HEK293 (cell line): ENCODE data around the gene USP30.
"Not testable (repeated sequence)": the region's sequence is repeated elsewhere in the genome, so short reads cannot be mapped to it uniquely, and the experiment has no call there.

Experiments used
- CTCF ChIA-PET: fragments of 350-600 bp; formaldehyde crosslinking; extraction: SDS; loops from one replicate; lab custom pipeline; 2021; ENCODE audit warnings: antibody characterized with exemption; lab: Yijun Ruan, JAX
- POLR2A ChIA-PET: fragments of 300-600 bp; formaldehyde crosslinking; extraction: SDS; loops from one replicate; lab custom pipeline; 2020; ENCODE audit warnings: antibody characterized with exemption, inconsistent platforms; lab: Yijun Ruan, JAX
- H3K27ac ChIP-seq: fragments of 200-500 bp; sonication (Bioruptor generic); 2 replicates; pipeline ENCODE4 v1.5.1; 2014; ENCODE audit warnings: low read depth, low read length, control low read depth, inconsistent platforms; ENCODE audit errors: extremely low read depth
- H3K36me3 ChIP-seq, 2 experiments: fragments of 200-500 bp in 1 of 2; sonication (Bioruptor generic) in 1 of 2; 1 replicate in 1 of 2; 2 replicates in 1 of 2; pipeline ENCODE4 v1.5.1; 2014 to 2017; ENCODE audit warnings: inconsistent platforms in 2 of 2, low read length in 2 of 2; ENCODE audit not compliant: control insufficient read depth in 2 of 2, insufficient read depth in 1 of 2
- H3K4me1 ChIP-seq: fragments of 200-500 bp; sonication (Bioruptor generic); 2 replicates; pipeline ENCODE4 v1.5.1; 2014; ENCODE audit warnings: mild to moderate bottlenecking, low read length, inconsistent platforms; ENCODE audit not compliant: control insufficient read depth, insufficient read depth
- H3K4me3 ChIP-seq: 2 replicates; pipeline ENCODE4 v1.5.1; 2011; ENCODE audit warnings: low read depth, mild to moderate bottlenecking, control low read depth, low read length, moderate library complexity
- H3K9me3 ChIP-seq: fragments of 200-500 bp; sonication (Bioruptor generic); 2 replicates; pipeline ENCODE4 v1.5.1; 2014; ENCODE audit warnings: low read depth, low read length, inconsistent platforms; ENCODE audit not compliant: control insufficient read depth, insufficient read depth
- EGR2 ChIP-seq: fragments of 450-650 bp; formaldehyde crosslinking; IDR thresholded peaks from 2 replicates; pipeline ENCODE4 v1.5.1; 2016; ENCODE audit warnings: low read depth, missing biosample characterization, missing genetic modification characterization
- OVOL3 ChIP-seq: fragments of 450-650 bp; formaldehyde crosslinking; IDR thresholded peaks from 2 replicates; pipeline ENCODE4 v1.5.1; 2016; ENCODE audit warnings: missing biosample characterization, missing genetic modification characterization
- SP7 ChIP-seq: fragments of 450-650 bp; formaldehyde crosslinking; IDR thresholded peaks from 2 replicates; pipeline ENCODE4 v1.5.1; 2016; ENCODE audit warnings: missing biosample characterization, missing genetic modification characterization
- ZEB2 ChIP-seq: fragments of 450-650 bp; formaldehyde crosslinking; IDR thresholded peaks from 2 replicates; pipeline ENCODE4 v1.5.1; 2016; ENCODE audit warnings: missing biosample characterization, missing genetic modification characterization
- ZNF121 ChIP-seq: fragments of 450-650 bp; formaldehyde crosslinking; IDR thresholded peaks from 2 replicates; pipeline ENCODE4 v1.5.1; 2016; ENCODE audit warnings: missing biosample characterization, missing genetic modification characterization
- ZNF169 ChIP-seq: fragments of 450-650 bp; formaldehyde crosslinking; IDR thresholded peaks from 2 replicates; pipeline ENCODE4 v1.5.1; 2016; ENCODE audit warnings: missing biosample characterization, missing genetic modification characterization
- ZNF555 ChIP-seq: fragments of 450-650 bp; formaldehyde crosslinking; conservative IDR thresholded peaks from 2 replicates; pipeline ENCODE4 v1.5.1; 2017; ENCODE audit warnings: missing biosample characterization, mild to moderate bottlenecking, missing genetic modification characterization, inconsistent platforms
- ZNF626 ChIP-seq: fragments of 450-650 bp; sonication (Bioruptor Pico); formaldehyde crosslinking; IDR thresholded peaks from 2 replicates; pipeline ENCODE4 v1.5.1; 2018; ENCODE audit warnings: missing biosample characterization, missing genetic modification characterization, inconsistent platforms
- TF ChIP-seq, protein P1 (sequence below): fragments of 450-650 bp; formaldehyde crosslinking; IDR thresholded peaks from 2 replicates; pipeline ENCODE4 v1.5.1; 2017; ENCODE audit warnings: missing biosample characterization, missing genetic modification characterization
- TF ChIP-seq, protein P2 (sequence below): fragments of 450-650 bp; formaldehyde crosslinking; IDR thresholded peaks from 2 replicates; pipeline ENCODE4 v1.5.1; 2016; ENCODE audit warnings: missing biosample characterization, missing genetic modification characterization, borderline replicate concordance
- TF ChIP-seq, protein P3 (sequence below): fragments of 450-650 bp; formaldehyde crosslinking; IDR thresholded peaks from 2 replicates; pipeline ENCODE4 v1.5.1; 2016; ENCODE audit warnings: missing biosample characterization, missing genetic modification characterization

The USP30 gene

DNA sequence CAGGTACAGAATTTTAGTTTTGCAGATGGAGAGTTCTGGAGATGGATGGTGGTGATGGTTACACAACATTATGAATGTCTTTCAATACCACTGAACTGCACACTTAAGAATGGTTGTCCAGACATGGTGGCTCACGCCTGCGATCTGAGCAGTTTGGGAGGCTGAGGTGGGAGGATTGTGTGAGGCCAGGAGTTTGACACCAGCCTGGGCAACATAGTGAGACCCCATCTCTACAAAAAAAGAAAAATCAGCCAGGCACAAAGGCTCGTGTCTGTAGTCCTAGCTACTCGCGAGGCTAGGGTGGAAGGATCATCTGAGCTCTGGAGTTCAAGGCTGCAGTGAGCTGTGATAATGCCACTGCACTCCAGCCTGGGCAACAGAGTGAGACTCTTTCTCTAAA is 8.1 kb upstream of the USP30 start:
- POLR2A ChIA-PET = no interaction called here
- no peak overlapping the region for H3K27ac ChIP-seq
- TF ChIP-seq ZNF555 (no peak), SP7 (tag by site-specific recombination) (no peak), ZNF169 (no peak), OVOL3 (no peak), ZEB2 (tag by site-specific recombination) (no peak), ZNF121 (tag by site-specific recombination) (peak; percentile 68; the same call in 1 of the 2 replicates)
- TF ChIP-seq, protein P1, sequence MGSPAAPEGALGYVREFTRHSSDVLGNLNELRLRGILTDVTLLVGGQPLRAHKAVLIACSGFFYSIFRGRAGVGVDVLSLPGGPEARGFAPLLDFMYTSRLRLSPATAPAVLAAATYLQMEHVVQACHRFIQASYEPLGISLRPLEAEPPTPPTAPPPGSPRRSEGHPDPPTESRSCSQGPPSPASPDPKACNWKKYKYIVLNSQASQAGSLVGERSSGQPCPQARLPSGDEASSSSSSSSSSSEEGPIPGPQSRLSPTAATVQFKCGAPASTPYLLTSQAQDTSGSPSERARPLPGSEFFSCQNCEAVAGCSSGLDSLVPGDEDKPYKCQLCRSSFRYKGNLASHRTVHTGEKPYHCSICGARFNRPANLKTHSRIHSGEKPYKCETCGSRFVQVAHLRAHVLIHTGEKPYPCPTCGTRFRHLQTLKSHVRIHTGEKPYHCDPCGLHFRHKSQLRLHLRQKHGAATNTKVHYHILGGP = no peak
- H3K4me1 ChIP-seq = no peaks in the 10 kb centered on the region
- H3K36me3 ChIP-seq = no peaks in the 10 kb centered on the region
- CTCF ChIA-PET = interaction anchor here (0.7 kb wide), 1 partner anchor 69 kb away, joined by 3 read pairs; no protein-coding TSS in a partner anchor
- H3K4me3 ChIP-seq = no peak overlapping the region
- H3K9me3 ChIP-seq = 0 out of 2 replicates have a peak, but pooled peaks cover 2% of the 10 kb centered on the region

DNA sequence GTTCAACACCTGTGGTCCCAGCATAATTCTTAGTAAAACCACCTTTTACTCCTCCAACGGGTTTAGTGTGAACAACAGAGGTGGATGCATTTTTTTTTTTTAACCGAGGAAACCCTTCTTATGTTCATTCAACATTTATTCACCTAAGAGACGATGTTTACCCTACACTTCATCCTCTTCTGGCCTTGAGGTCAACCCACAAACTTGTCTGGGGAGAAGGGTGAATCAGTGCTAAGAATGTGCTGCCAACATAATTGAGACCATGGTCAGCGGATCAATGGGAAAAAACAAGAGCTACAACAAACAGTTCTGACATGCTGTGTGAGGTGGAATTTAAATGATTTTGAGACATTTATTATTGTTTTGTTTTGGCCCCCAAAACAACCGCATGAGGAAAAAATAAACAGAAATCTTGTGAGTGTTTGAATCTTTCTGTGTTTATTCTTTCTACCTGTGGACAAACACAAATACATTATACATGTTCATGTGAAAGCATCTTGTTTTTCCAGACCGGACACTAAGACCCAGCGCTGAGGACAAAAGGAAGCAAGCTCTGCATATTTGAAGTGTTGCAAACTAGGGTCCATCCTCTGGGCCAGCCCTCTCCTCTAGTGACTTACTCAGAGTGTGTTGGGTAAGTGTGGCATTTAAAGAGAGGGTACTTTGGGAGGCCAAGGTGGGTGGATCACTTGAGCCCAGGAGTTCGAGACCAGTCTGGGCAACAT is 5.1 kb upstream of the USP30 start:
- Histone ChIP-seq H3K4me3 (no peak overlapping the region), H3K4me1 (no peaks in the 10 kb centered on the region), H3K27ac (no peak overlapping the region), H3K36me3 (no peaks in the 10 kb centered on the region), H3K9me3 (no peaks in the 10 kb centered on the region)
- CTCF ChIA-PET = interaction anchor here (0.5 kb wide), 1 partner anchor 67 kb away, joined by 3 read pairs; no protein-coding TSS in a partner anchor
- TF ChIP-seq, protein P2, sequence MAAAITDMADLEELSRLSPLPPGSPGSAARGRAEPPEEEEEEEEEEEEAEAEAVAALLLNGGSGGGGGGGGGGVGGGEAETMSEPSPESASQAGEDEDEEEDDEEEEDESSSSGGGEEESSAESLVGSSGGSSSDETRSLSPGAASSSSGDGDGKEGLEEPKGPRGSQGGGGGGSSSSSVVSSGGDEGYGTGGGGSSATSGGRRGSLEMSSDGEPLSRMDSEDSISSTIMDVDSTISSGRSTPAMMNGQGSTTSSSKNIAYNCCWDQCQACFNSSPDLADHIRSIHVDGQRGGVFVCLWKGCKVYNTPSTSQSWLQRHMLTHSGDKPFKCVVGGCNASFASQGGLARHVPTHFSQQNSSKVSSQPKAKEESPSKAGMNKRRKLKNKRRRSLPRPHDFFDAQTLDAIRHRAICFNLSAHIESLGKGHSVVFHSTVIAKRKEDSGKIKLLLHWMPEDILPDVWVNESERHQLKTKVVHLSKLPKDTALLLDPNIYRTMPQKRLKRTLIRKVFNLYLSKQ (tag by site-specific recombination) = no peak
- TF ChIP-seq, all 188 proteins: peak for 0
- POLR2A ChIA-PET = no interaction called here

DNA sequence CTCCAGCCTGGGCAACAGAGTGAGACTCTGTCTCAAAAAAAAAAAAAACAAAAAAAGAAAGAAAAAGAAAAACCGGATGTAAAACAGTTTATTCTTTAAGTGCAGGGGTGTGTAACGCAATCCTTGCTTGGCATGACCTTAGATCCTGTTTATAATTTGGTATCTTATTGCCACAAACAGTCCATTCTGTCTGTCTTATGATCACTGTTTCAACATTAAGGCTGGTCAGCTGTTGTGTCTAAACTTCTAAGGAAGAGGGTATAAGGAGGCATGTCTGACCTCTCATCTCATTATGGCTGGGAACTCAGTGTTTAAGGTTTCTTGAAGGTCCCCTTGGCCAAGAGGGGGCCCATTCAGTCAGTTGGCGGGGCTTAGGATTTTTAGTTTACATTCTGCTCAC is 3.7 kb upstream of the USP30 start:
- H3K4me1 ChIP-seq, POLR2A ChIA-PET, CTCF ChIA-PET, H3K9me3 ChIP-seq, H3K4me3 ChIP-seq, H3K36me3 ChIP-seq, H3K27ac ChIP-seq: not testable (repeated sequence)

DNA sequence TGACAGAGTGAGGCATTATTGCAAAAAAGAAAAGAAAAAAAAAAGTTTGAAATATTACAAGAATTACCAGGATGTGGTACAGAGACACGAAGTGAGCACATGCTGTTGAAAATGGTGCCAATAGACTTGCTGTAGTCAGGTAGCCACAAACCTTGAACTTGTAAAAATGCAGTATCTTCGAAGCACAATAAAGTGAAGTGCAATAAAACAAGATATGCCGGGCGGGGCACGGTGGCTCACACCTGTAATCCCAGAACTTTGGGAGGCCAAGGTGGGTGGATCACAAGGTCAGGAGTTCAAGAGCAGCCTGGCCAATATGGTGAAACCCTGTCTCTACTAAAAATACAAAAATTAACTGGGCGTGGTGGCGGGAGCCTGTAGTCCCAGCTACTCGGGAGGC is 2.6 kb upstream of the USP30 start:
- H3K9me3 ChIP-seq, H3K27ac ChIP-seq, H3K4me3 ChIP-seq, POLR2A ChIA-PET, H3K36me3 ChIP-seq, H3K4me1 ChIP-seq, CTCF ChIA-PET: not testable (repeated sequence)

DNA sequence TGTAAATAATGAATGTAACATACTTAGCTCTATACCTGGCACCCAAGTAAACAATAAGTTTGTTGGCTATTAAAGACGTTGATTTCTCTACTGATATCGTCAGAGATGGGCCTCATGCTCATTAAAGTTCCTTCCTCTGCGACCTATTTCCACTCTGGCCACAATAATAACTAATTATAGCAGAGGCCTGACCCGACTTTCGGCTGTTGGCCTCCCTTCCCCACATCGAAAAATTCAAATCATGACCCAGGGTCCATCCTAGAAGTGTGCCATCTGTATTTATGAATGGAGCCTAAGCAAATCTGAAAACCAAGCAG is 321 bp upstream of the USP30 start:
- Histone ChIP-seq H3K27ac (no peak overlapping the region), H3K9me3 (no peaks in the 10 kb centered on the region), H3K4me3 (peak overlapping the region; percentile 97), H3K36me3 (peaks cover 2 to 18% of the 10 kb centered on the region in 2 experiments), H3K4me1 (peaks cover 3% of the 10 kb centered on the region; the same call in 1 of the 2 replicates)
- no peak for TF ChIP-seq ZNF626 (tag by site-specific recombination)
- TF ChIP-seq EGR2 = no peak
- TF ChIP-seq, protein P3, sequence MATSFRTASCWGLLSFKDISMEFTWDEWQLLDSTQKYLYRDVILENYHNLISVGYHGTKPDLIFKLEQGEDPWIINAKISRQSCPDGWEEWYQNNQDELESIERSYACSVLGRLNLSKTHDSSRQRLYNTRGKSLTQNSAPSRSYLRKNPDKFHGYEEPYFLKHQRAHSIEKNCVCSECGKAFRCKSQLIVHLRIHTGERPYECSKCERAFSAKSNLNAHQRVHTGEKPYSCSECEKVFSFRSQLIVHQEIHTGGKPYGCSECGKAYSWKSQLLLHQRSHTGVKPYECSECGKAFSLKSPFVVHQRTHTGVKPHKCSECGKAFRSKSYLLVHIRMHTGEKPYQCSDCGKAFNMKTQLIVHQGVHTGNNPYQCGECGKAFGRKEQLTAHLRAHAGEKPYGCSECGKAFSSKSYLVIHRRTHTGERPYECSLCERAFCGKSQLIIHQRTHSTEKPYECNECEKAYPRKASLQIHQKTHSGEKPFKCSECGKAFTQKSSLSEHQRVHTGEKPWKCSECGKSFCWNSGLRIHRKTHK (tag by site-specific recombination) = no peak
- CTCF ChIA-PET = interaction anchor here (0.7 to 1.2 kb wide), 4 partner anchors 10 to 335 kb away, joined by 3 to 5 read pairs (median 3); no protein-coding TSS in a partner anchor
- POLR2A ChIA-PET = interaction anchor here (0.9 to 1.4 kb wide), 2 partner anchors 18 to 97 kb away, joined by 3 read pairs; no protein-coding TSS in a partner anchor
